ENCODE measurements around the gene PDLIM7. TPM values are rescaled to one million over a fixed set of nuclear protein-coding genes. Genes with fewer than 3 reads are reported as not detected.
A peak's percentile ranks its signal among the peaks of the same experiment; 100 is the strongest.

PDLIM7 gene
- total and polyA plus RNA-seq, 2 donors: 10.8 to 61.9 TPM

GRCh38 chr5:177483994-177484901, 13.2 kb downstream of the PDLIM7 start:
- Histone ChIP-seq H3K36me3 (ENCODE audit: control insufficient read depth in 2 of 2, insufficient read depth in 2 of 2, low read length in 1 of 2) (no peaks in the 10 kb centered on the region), H3K27me3 (ENCODE audit: control insufficient read depth in 2 of 2, insufficient read depth in 1 of 2, low read length in 1 of 2) (no peaks in the 10 kb centered on the region), H3K27ac (ENCODE audit: low read depth in 1 of 2, low read length in 1 of 2) (no peak overlapping the region), H3K4me3 (ENCODE audit: low read length in 2 of 2) (no peak overlapping the region), H3K4me1 (ENCODE audit: control insufficient read depth in 2 of 2, insufficient read depth in 2 of 2, low read length in 2 of 2) (peaks cover 3 to 14% of the 10 kb centered on the region in 2 donors), H3K9me3 (ENCODE audit: control insufficient read depth in 2 of 2, insufficient read depth in 1 of 2, low read length in 1 of 2) (no peaks in the 10 kb centered on the region)
- 95% methylated on average over 22 of the region's 22 CpGs for WGBS
- no peak for DNase-seq (ENCODE audit: low read depth in 6 of 9, low spot score in 9 of 9)

- H3K27me3 ChIP-seq (ENCODE audit: control insufficient read depth in 2 of 2, insufficient read depth in 1 of 2, low read length in 1 of 2): no peaks in the 10 kb centered on the region
- H3K36me3 ChIP-seq (ENCODE audit: control insufficient read depth in 2 of 2, insufficient read depth in 2 of 2, low read length in 1 of 2): no peaks in the 10 kb centered on the region
- no peak overlapping the region for H3K27ac ChIP-seq (ENCODE audit: low read depth in 1 of 2, low read length in 1 of 2)
- H3K4me3 ChIP-seq (ENCODE audit: low read length in 2 of 2): no peak overlapping the region
- peaks cover 11 to 25% of the 10 kb centered on the region in 2 donors for H3K4me1 ChIP-seq (ENCODE audit: control insufficient read depth in 2 of 2, insufficient read depth in 2 of 2, low read length in 2 of 2)
- DNase-seq (ENCODE audit: low read depth in 6 of 9, low spot score in 9 of 9): no peak
- 97% methylated on average over 9 of the region's 9 CpGs for WGBS
- H3K9me3 ChIP-seq (ENCODE audit: control insufficient read depth in 2 of 2, insufficient read depth in 1 of 2, low read length in 1 of 2): no peaks in the 10 kb centered on the region
These were observed 14.4 kb downstream of the PDLIM7 start for GRCh38 chr5:177483042-177483441.

GRCh38 chr5:177482359-177482795, 15.0 kb downstream of the PDLIM7 start:
- Histone ChIP-seq H3K9me3 (ENCODE audit: control insufficient read depth in 2 of 2, insufficient read depth in 1 of 2, low read length in 1 of 2) (no peaks in the 10 kb centered on the region), H3K4me1 (ENCODE audit: control insufficient read depth in 2 of 2, insufficient read depth in 2 of 2, low read length in 2 of 2) (peaks cover 11 to 30% of the 10 kb centered on the region in 2 donors), H3K27me3 (ENCODE audit: control insufficient read depth in 2 of 2, insufficient read depth in 1 of 2, low read length in 1 of 2) (no peaks in the 10 kb centered on the region), H3K27ac (ENCODE audit: low read depth in 1 of 2, low read length in 1 of 2) (no peak overlapping the region), H3K36me3 (ENCODE audit: control insufficient read depth in 2 of 2, insufficient read depth in 2 of 2, low read length in 1 of 2) (no peaks in the 10 kb centered on the region), H3K4me3 (ENCODE audit: low read length in 2 of 2) (no peak overlapping the region)
- DNase-seq (ENCODE audit: low read depth in 6 of 9, low spot score in 9 of 9): no peak
- 96% methylated on average over 10 of the region's 10 CpGs for WGBS

- peak overlapping the region in 1 of 2 donors; percentile 38 for H3K27ac ChIP-seq (ENCODE audit: low read depth in 1 of 2, low read length in 1 of 2)
- H3K4me1 ChIP-seq (ENCODE audit: control insufficient read depth in 2 of 2, insufficient read depth in 2 of 2, low read length in 2 of 2): peaks cover 17 to 51% of the 10 kb centered on the region in 2 donors
- no peaks in the 10 kb centered on the region for H3K36me3 ChIP-seq (ENCODE audit: control insufficient read depth in 2 of 2, insufficient read depth in 2 of 2, low read length in 1 of 2)
- no peaks in the 10 kb centered on the region for H3K9me3 ChIP-seq (ENCODE audit: control insufficient read depth in 2 of 2, insufficient read depth in 1 of 2, low read length in 1 of 2)
- H3K27me3 ChIP-seq (ENCODE audit: control insufficient read depth in 2 of 2, insufficient read depth in 1 of 2, low read length in 1 of 2): peaks cover 0 to under 1% of the 10 kb centered on the region in 2 donors
- no peak overlapping the region for H3K4me3 ChIP-seq (ENCODE audit: low read length in 2 of 2)
- WGBS: 84% methylated on average over 14 of the region's 14 CpGs
- no peak for DNase-seq (ENCODE audit: low read depth in 6 of 9, low spot score in 9 of 9)
These were observed 17.6 kb downstream of the PDLIM7 start for GRCh38 chr5:177479774-177480173.

- Histone ChIP-seq H3K4me1 (ENCODE audit: control insufficient read depth in 2 of 2, insufficient read depth in 2 of 2, low read length in 2 of 2) (peaks cover 19 to 59% of the 10 kb centered on the region in 2 donors), H3K36me3 (ENCODE audit: control insufficient read depth in 2 of 2, insufficient read depth in 2 of 2, low read length in 1 of 2) (no peaks in the 10 kb centered on the region), H3K9me3 (ENCODE audit: control insufficient read depth in 2 of 2, insufficient read depth in 1 of 2, low read length in 1 of 2) (no peaks in the 10 kb centered on the region), H3K27ac (ENCODE audit: low read depth in 1 of 2, low read length in 1 of 2) (peak overlapping the region; percentile 78 to 91), H3K27me3 (ENCODE audit: control insufficient read depth in 2 of 2, insufficient read depth in 1 of 2, low read length in 1 of 2) (peaks cover 0 to 7% of the 10 kb centered on the region in 2 donors), H3K4me3 (ENCODE audit: low read length in 2 of 2) (no peak overlapping the region)
- 30% methylated on average over 18 of the region's 18 CpGs for WGBS
- DNase-seq (ENCODE audit: low read depth in 6 of 9, low spot score in 9 of 9): peak in 3 of 9 donors; percentile 32 to 75 (median 53)
These were observed 18.4 kb downstream of the PDLIM7 start for GRCh38 chr5:177478711-177479646.

- 96% methylated on average over 13 of the region's 13 CpGs for WGBS
- no peak overlapping the region for H3K4me3 ChIP-seq (ENCODE audit: low read length in 2 of 2)
- H3K27ac ChIP-seq (ENCODE audit: low read depth in 1 of 2, low read length in 1 of 2): no peak overlapping the region
- no peak for DNase-seq (ENCODE audit: low read depth in 6 of 9, low spot score in 9 of 9)
- no peaks in the 10 kb centered on the region for H3K36me3 ChIP-seq (ENCODE audit: control insufficient read depth in 2 of 2, insufficient read depth in 2 of 2, low read length in 1 of 2)
- H3K4me1 ChIP-seq (ENCODE audit: control insufficient read depth in 2 of 2, insufficient read depth in 2 of 2, low read length in 2 of 2): peaks cover 19 to 54% of the 10 kb centered on the region in 2 donors
- no peaks in the 10 kb centered on the region for H3K9me3 ChIP-seq (ENCODE audit: control insufficient read depth in 2 of 2, insufficient read depth in 1 of 2, low read length in 1 of 2)
- H3K27me3 ChIP-seq (ENCODE audit: control insufficient read depth in 2 of 2, insufficient read depth in 1 of 2, low read length in 1 of 2): peaks cover 0 to 8% of the 10 kb centered on the region in 2 donors
These were observed 19.5 kb downstream of the PDLIM7 start for GRCh38 chr5:177477701-177478477.

GRCh38 chr5:177476531-177477233, 20.7 kb downstream of the PDLIM7 start:
- Histone ChIP-seq H3K9me3 (ENCODE audit: control insufficient read depth in 2 of 2, insufficient read depth in 1 of 2, low read length in 1 of 2) (peaks cover 0 to 3% of the 10 kb centered on the region in 2 donors), H3K27me3 (ENCODE audit: control insufficient read depth in 2 of 2, insufficient read depth in 1 of 2, low read length in 1 of 2) (peaks cover 0 to 8% of the 10 kb centered on the region in 2 donors), H3K4me3 (ENCODE audit: low read length in 2 of 2) (no peak overlapping the region), H3K36me3 (ENCODE audit: control insufficient read depth in 2 of 2, insufficient read depth in 2 of 2, low read length in 1 of 2) (no peaks in the 10 kb centered on the region), H3K4me1 (ENCODE audit: control insufficient read depth in 2 of 2, insufficient read depth in 2 of 2, low read length in 2 of 2) (peaks cover 28 to 64% of the 10 kb centered on the region in 2 donors), H3K27ac (ENCODE audit: low read depth in 1 of 2, low read length in 1 of 2) (no peak overlapping the region)
- WGBS: 97% methylated on average over 18 of the region's 18 CpGs
- DNase-seq (ENCODE audit: low read depth in 6 of 9, low spot score in 9 of 9): no peak

Data from thymus (tissue), 11 donors.